Limb (tissue), 2 donors: Measurements from ENCODE around the gene DAB2IP.

Experiments
- DNase-seq, 2 donors: peaks; one replicate each; pipeline ENCODE4 v3.0.0-alpha.2; 2016; ENCODE audit errors: extremely low spot score in 2 of 2

The DAB2IP gene

DNA sequence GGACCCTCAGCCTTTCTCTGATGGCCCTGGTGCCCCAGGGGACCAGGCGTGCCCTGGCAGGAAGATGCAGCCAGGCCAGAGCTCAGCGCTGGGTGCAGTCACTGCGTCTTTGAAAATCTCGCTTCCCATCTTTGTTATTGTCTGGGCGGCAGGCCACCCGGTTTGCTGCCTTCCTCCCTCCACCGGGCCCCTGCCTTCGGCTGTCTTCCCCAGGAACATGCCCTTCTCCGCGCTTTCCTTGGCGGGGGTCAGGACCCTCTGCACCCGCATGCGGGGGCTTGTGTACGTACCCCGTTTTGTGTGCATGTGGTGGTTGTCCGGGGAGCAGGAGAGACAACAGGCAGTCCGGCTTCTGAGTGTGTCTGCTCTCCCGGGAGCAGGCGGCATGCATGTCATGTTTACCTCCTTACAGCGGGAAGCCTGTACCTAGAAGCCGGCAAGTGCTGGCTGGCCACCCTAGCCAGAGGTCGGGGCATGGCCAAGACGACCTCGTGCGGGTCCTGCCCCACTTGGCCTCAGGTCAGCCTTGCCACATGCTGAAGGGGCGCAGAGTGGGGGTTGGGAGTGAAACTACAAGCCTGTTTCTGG lies 49.5 kb downstream of the DAB2IP start:
- DNase-seq, result peak in 1 of 2 donors; percentile 48

DNA sequence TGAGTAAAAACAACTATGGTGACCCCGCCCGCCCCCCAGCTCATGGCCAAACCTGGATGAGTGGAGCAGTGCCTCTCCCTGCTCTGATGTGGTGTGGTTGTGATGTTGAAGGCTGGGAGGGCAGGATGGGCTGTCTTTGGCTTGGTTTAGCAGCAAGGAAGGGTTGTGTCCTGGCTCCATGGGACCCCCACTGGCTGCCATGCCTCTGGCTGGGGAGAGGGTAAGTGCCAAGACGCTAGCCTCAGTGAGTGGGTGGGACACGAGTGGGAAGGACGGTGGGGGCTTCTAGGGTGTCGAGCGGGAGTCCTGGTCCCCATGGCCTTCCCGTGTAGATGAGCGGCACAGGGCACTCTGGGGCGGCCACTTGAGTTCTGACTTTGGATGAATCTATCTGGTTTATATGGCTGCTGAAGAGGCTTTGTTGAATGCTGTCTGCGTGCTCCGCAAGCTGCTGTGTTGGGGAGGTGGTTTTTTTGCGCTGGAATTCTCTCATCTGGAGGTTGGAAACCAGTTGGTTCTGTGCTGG lies 50.4 kb downstream of the DAB2IP start:
- DNase-seq, result no peak

DNA sequence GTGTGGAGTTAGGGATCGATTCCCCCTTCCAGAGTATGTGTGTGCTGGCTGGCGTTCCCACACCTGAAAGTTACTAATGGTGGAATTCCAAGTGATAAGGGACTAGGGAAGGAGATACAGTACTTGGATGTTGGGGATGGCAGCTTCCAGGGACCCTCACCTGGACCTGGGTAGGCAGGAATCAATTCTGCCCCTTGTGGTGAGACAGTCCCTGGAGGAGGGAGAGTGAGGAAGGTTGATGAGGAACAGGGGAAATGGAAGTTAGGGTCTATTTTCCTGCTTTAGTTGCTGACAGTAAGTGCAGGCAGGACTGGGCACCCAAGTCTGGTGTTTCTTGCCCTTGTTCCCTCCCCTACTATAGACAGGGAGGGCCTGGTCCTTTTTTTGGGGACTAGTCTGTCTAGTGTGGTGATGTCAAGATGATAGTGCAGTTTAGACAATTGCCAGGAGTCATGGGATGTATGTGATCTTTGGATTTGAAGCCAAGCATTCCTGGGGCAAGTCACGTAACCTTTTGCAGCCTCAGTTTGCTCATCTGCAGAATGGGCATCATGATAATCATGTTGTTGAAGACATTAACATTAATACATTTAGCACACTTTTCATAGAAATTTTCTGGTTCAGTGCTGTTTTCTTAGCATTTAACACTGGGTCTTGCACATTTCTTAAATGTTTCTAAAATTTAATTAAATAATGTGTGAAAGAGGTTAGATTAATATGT lies 51.7 kb downstream of the DAB2IP start:
- no peak for DNase-seq

DNA sequence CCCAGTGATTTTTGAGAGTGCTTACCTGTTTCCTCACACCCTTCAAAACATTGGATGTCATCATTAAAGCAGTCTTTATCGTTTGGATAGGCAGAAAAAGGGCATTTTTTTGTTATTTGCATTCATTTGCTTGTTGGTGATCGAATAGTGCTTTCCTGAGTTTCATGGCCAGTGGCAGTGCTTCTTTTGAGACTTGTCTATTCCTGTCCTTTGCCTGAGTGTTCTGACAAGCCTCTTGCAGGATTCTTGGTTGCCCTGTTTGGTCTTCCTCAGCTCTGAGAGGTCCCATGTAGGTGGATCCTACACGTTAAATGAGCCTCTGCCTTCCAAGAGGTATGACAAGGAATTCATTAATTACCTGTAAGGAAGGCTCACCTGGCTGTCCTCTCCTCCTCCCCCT lies 52.8 kb downstream of the DAB2IP start:
- no peak for DNase-seq

DNA sequence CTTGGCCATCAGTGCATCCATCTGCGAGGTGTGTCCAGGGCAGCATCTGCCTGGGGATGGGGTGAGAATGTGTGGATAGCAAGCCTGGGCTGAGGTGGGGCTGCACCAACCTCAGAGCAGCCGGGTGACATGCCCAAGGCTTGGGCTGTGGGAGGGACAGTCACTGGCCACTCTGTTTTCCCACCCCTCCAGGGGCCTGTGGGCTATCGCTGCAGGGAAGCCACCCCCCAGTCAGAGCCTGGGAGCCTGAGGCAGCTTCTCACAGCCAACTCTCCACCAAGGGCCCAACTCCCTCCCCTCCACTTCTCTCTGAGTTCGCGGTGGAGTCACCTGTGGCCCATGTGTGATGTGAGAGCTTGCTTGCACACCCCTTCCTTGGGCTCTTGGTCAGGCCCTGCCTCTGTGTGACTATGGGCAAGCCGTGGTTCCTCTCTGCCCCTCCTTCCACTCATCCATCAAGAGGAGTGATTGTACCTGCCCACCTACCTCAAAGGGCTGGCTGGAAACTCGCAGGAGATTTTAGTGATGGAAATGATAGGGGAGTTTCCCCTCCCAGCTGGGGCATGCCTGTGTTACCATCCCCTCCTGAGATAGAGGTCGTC lies 54.8 kb downstream of the DAB2IP start:
- no peak for DNase-seq

DNA sequence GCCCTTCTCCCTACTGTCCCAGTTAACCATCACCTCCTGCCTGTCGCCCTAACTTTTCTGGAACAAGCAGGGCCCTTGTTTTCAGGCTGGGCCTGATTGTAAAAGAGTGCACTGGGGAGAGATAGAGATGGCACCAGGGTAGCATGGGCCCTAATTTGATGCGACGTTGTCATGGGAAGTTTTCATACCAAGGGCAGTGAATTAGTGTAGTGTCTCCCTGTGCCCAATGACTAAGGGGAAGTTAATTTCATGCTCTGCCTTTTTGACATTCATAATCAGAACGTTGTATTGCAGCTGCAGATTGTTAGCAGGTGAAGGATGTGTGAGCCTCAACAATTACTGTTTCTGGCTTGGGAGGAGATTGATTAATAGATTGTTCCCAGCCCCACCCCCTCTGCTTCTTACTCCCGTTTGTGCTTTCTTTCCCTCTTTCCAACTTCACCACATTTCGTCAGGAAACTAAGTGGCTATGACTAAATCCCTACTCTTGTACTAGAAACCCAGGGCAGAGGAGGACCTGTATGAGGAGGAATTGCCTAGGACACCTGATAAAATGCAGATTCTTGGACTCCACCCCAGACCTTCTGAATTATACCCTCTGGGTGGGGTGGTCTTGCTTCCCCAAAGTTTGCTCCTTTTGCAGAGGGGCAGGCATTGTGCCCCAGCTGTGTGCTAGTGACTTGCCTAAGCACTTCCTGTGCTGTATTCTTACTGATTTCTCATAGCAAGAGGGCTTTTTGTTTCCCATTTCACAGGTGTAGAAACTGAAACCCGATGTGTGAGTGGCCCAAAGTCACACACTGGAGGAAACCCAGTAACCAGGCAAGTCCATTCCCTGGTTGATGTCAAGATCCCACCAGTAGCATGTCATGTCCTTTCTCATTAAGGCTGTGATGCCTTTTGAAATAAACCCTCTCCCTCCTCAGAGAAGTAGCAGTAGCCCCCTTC lies 56.3 kb downstream of the DAB2IP start:
- no peak for DNase-seq

DNA sequence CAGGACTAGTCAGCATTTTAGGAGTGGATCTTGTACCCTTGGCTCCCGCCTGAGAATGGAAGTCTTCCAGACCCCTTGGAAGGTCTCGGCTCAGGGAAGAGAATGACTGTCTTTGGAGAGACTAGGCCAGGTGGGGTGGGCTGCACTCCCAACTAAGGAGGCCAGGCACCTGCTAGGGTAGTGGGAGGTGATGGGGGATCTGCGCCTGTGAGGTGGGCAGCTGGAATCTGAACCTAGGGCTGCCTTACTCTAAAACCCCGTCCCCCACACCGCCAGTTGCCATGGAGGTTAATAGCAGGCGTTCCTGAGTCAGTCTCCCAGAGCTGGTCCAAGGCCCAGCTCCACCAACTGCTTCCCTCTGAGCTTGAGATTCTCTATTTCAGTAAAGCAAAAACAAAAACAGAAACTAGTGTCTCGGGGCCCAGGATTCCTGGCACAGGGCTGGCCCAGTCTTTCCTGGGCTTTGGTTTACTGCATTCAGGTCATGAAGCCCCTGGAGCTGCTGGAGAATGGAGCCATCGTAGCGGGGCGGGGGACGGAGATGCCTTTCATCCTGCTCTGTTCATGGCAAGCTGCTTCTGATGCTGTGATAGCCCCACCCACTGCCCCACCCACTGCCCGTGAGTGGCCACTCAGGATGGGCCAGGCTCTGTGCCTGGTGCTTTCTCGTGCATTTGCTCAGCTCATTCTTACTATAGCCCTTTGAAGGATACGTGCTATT lies 57.5 kb downstream of the DAB2IP start:
- DNase-seq, result no peak

DNA sequence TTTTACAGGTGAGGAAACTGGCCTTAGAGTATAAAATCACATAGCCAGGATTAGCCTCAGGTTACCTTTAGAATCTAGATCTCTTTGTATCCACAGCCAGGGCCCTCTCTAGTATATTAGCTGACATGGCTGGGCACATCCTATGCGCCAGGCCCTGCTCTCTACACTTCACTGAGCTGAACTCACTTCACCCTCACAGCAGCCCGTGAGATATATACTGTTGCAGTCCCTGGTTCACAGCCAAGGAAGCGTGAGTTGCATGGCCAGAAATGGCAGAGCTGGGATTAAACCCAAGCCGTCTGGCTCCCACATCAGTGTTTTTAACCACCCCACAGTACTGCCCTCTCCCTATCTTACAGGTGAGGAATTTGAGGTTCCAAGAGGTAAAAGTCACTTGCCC lies 58.4 kb downstream of the DAB2IP start:
- DNase-seq, result no peak

DNA sequence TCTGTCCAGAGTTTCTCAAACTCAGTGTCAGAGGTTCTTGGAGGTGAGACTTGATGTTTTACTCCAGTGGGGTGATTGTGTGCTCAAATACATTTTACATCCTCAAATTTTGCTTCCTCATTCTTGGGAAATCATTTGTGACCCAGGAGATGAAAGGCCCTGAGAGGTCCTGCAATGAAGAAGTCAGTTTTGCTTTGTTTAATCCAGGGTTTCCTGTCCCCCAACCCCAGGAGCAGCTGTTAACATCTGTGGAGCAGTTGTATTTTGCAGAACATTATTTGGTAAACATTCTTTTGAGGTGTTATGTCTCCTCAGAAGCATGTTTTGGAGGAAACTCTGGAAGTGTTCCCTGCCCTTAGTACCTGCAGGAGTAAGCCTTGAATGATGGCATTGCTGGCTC lies 59.8 kb downstream of the DAB2IP start:
- no peak for DNase-seq

DNA sequence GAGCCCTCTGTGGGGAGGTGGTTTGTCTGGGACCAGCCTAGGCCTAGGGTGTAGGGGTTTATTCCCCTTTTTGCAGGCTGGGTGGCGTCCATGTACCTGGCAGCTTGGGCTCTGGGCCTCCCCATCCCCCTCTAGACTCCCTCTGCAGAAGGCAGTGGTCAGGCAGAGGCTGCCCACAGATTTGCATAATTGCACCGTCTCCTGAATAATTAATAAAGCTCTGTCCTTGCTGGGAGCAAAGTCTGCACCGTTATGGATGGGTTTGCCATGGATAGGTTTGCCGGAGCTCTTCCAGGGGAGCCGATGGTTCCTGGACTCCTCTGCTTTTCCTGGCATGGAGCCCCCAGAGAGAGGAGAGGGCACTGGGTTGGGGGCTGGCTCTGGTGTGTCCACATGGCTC lies 60.4 kb downstream of the DAB2IP start:
- DNase-seq, result no peak

DNA sequence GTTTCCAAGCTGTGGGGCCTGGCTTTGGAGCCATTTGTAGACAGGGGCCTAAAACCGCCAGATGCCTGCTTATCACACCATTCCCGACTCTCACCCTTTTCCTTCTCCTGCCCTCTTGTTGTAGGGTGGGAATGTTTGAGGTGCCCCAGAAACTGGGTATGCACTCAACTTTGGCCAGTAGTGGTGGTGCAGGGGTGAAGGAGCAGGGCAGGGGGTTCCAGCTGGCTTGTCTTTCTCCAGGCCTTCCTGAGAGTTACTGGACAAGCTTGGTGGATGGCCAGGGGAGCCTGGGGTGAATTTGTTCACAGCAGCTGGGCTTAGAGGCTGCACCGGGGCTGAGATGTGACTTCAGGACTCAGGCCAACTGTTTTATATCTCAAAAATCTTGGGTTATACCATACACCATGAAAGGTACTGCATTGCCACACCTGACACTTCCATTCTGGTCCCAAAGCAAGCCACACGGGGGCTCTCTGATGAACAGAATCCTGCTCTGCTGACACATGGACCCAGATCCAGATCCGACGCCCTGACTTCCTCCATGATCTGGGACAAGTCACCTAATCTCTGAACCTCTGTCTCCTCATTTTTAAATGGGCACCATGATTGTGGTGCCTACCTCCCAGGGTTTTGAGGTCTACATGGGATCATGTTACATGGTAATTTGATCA lies 62.1 kb downstream of the DAB2IP start:
- DNase-seq, result no peak

DNA sequence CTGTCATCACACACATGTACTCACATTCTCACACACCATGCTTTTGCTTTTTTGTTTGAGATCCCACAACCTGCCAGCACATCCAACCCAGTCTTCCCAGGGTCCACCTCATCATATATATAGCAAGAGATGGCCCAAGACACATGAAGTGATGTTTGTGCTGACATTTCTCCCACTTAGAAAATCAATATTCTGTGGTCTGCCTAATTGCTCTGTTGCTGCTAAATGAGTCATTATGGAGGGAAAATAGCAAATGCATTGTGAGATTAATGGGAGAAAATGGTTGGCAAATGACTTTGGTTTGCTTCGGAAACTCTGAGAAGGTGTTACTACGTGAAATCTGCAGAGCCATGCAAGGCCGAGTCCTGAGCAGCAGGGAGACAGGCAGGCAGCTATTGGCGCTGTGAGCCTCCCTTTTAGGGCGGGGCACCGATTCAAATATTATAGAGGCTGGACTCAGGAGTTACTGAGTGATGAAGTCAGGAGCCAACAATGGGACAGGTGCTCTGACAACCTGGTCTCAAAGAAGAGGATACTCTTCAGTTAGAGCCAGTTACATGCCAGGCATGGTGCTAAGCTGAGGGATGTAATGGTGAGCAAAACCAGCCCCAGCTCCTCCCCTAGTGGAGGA lies 62.8 kb downstream of the DAB2IP start:
- DNase-seq, result no peak

DNA sequence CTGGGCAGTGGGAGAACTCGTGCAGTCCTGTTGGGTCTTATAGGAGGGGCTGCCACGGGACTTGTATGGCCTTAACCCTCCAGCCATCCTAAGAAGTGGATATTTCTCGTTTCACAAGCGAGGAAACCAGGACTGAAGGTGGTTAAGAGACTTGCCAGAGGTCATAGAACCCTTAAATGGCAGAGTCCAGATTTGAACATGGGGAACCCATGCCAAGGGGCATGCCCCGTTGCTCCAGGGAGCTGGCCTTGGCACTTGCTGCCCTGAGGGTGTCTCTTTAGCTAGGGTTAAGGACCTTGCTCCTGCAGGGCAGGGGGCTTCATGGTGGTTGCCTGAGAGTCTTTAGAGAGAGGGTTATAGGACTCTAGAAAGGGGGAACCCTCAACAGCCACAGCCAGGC lies 63.4 kb downstream of the DAB2IP start:
- no peak for DNase-seq

DNA sequence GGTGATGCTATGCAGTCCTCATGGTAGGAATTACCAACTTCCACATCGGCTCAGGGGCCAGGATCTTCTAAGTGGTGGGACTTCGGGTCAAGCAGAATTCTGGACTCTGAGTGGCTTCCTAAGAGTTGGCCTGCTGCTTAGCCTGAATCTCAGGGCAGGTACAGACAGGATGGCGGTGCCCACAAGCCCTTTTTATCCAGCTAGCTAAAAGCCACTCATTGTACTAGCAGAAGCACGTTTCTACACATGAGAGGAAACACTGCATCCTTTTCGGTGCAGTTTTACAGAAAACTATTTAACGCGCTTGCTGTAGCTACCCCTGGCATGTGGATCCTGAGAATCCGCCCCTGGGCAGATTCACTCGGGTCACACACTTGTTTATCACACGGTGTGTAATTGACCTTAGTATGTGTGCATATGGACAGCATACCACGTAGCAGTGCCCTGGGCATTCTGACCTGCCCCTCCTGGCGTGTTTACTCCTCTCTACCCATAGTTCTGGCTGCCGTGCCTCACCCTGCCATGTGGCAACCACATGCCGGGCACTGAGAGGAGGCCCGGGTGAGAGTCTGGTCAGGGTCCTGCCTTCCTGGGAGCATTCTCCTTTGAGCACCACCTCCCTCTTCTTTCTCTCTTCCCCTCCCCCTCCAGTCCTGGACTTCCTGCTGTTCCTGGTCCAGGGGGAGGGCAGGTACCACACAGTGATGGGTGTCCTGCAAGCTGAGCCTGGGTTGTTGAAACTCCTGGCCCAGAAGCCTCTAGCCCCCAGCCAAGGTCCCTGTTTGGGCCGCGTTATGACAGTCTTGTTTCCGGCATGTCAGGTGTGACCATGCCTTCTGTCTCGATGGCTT lies 65.9 kb downstream of the DAB2IP start:
- no peak for DNase-seq

DNA sequence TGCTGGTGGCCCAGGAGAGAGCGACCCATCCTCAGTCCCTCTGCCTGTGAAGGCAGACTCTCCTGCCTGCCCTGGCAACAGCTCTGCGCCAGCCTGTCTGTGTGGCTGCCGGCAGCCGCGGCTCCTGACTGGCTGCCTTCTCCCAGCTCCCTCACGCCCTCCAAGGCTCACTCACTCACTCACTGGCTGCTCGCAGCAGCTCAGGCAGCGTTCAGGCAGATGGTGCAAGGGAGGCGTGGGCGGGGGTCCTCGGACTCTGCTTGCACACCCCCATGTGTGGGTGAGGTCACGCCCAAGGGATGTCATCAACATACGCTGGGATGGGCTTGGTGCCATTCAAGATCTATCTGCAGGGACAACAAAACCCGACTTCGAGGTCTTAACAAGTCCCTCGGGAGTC lies 66.7 kb downstream of the DAB2IP start:
- peak; percentile 48 to 75 for DNase-seq

DNA sequence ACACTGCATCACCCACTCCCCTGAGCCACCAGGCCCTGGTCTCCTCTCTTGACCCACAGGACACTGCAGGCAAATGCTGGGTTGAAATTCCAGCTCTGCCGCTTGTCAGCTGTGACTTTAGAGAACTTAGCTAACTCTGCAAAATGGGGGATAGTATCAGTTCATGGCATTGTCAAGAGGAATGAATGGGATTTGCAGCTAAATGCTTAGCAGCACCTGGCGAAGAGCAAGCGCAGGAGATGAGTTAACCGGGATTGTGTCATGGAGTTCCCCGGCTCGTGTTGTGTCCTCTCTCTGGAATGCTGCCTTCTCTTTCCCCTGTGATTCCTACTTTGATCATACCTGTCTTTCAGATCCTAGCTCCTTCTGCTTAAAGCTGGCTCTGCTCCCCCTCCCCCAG lies 67.1 kb downstream of the DAB2IP start:
- DNase-seq, result no peak

DNA sequence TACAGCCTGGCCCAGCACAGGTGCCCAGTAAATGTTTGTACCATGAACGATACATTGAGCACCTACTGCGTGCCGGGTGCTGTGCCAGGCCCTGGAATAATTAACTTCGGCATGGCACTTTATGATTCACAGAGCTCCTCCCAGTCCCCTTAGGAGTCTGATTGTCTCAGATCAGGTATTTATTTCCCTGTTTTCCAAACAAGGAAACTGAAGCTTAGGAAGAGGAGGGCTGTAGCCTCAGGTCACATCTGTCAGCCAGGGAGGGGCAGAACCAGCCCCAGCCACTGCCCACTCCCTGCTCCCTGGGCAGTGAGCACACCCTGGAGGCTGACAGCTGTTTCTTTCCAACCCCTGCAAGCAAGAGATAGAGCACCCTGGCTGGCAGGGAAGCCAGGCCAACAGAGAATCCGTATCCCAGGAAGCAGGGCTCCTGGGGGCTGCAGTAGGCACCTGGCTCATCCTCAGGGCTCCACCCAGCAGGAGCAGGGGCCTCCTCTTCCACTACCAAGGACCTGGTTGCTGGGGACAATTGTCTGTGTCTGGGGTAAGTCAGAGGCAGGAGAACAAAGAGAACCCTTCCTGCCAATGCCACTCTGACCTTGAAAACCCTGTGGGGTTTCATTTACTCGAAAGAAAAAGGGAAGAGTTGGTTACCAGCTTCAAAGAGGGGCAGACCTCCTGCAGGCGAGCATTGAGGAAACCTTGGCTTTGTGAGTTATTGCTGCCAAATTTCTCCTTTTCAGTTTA lies 69.0 kb downstream of the DAB2IP start:
- no peak for DNase-seq

DNA sequence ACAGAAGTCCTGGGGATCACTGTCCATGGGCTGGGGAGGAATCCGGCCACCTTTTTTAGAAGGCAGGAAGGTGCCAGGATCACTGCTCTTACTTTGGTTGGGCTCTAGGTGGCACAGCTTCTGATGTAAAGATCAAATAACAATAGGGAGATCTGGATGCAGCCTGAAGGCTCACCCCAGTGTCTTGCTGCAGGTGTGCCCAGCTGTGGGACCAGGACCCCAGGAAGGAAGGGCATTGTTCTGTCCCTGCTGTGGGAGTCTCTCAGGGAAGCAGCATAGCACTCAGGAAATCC lies 69.6 kb downstream of the DAB2IP start:
- no peak for DNase-seq

DNA sequence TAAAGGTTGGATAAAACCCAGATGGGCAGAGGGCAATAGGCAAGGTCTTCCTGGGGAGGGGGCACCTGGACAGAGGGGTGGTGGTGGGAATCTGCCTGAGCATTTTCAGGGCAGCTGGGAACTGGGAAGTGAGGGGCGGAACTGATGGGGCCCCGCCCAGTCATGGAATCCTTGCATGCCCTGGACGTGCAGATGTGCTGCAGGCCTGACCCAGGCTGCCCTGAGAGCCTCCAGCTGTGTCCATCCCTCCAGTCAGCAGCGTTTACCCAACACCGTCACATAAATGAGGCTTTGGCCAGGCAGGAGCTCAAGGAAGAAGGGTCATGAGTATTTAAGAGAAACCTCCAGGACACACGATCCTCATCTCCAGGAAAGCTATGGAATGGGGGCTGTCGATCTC lies 70.3 kb downstream of the DAB2IP start:
- DNase-seq, result no peak
